Dermis microvascular lymphatic vessel endothelial cell (primary cell): ENCODE measurements around the gene SERP1. TPM values are rescaled to one million over a fixed set of nuclear protein-coding genes. Genes with fewer than 3 reads are reported as not detected.
"Not testable (repeated sequence)": the region's sequence is repeated elsewhere in the genome, so short reads cannot be mapped to it uniquely, and the experiment has no call there.

Source experiments
- DNase-seq, 2 donors: peaks; one replicate each; pipeline versions ENCODE4 v3.0.0 to v3.0.0-alpha.2; 2010; ENCODE audit warnings: low read depth in 2 of 2
- total RNA-seq: library from RNA; depleted of rRNA; stranded (reverse); fragments of >200 nt; gene quantifications from 2 replicates; pipeline ENCODE4 v1.2.1, GENCODE V29; 2014

Gene SERP1
- total RNA-seq, 1 donor from 2014 or later = 97.2 TPM

DNA sequence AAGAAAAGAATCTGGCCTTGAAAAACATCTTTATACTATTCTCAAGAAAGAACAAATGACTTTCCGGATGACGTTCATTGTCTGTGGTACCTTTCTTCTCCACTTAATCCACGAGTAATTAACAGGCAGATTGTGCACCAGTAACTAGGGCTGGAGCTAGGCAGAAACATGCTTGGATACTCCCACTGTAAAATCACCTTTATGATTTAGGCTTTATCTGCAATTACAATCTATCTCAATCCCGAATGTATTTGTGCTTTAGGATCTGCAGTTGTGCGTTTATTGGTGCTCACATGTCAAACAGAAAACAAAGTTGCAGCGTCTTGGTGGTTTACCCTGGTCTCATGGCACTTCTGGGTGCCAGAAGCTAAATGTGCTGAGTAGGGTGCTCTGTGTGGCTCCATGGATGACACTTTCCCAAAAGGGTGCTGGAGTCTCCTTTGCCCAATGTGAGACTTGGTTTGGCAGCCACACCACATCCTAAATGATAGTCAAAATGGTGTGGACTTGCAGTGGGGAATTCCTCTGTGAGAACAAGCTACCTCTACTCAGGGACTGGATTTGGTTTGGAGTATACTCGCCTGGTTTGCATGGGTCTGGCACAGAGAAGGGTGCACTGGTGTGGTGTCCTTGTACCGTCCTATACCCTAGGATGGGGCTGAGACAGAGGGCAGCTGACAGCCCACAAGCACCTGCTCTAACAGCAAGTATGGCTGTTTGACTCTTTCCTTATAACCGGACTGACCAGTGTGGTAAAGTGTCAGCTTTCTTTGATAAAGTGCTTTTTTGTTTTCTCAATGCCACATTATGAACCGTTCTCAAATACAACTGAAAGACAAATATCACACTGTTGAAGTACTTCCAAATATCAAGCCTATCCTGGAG lies 7.7 kb downstream of the SERP1 start:
- DNase-seq = no peak

DNA sequence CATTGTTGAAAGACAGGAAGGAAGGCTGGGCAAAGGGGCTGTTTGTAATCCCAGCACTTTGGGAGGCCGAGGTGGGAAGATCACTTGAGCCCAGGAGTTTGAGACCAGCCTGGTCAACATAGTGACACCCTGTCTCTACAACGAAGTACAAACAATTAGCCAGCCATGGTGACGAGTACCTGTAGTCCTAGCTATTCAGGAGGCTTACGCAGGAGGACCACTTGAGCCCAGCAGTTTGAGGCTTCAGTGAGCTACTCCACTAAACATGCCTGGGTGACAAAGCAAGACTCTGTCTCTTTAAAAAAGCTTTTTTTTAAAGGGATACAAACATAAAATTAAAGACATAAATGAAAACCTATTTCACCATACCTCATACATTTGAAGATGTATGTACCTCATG lies 11.1 kb downstream of the SERP1 start:
- no peak for DNase-seq

DNA sequence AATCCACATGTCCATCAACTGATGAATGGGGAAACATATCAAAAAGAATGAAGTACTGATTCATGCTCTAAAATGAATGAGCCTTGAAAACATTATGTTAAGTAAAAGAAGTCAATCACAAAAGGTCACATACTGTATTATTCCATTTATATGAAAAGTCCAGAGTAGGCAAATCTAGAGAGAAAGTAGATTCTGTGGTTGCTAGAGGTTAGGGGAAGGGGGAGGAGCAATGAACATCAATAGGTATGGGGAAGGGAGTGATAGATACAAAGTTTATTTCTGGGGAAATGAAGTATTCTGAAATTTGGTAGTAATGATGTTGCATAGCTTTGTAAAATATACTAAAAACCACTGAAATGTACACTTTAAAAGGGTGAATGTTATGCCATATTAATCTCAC lies 14.5 kb downstream of the SERP1 start:
- DNase-seq = no peak

DNA sequence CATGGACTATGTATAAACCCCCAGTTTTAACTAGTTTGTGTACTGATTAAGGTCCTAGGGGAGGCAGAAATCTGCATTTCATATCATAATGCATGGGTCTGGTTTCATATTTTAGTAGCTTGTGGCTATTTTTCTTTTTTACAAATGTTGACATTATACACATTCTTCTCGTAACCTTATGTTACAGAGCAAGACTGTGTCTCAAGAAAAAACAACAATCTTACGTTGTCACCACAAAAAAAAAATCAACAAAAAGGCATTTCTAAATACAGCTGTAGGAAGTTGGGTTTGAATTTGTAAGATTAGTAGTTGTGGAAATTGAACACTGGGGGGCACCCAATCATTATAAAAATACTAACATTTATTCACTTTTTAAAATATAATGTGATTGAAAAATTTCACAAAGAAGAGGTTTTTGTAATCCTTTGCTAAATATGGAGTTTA lies 17.9 kb downstream of the SERP1 start:
- peak in 1 of 2 donors; percentile 46 for DNase-seq

DNA sequence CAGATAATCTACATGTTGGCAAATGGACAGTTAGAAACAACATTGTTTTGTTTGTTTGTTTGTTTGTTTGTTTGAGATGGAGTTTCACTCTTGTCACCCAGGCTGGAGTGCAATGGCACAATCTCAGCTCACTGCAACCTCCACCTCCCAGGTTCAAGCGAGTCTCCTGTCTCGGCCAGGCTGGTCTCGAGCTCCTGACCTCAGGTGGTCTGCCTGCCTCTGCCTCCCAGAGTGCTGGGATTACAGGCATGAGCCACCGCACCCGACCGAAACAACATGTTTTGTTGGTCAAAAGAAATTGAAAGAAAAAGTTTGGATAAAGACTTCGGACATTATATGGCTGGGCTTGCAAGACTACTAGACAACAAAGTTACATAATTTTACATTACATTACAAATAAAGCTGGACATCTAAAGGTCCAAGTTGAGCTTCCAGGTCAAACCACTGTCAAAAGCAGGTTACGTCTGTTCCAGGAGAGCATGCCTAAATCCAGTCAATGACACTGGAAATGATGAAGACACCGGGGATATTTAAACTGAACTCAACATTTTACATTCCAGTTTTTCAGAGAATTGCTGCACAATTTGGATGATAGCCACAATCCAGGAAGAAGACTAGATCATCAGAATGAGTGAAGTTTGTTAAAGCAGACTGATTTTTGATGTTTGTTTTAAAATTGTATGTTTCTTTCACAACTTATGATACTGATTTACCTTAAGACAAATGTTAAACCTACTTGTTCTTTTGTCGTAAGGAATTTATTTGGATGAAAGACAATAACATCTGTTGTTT lies 18.6 kb downstream of the SERP1 start:
- no peak for DNase-seq

DNA sequence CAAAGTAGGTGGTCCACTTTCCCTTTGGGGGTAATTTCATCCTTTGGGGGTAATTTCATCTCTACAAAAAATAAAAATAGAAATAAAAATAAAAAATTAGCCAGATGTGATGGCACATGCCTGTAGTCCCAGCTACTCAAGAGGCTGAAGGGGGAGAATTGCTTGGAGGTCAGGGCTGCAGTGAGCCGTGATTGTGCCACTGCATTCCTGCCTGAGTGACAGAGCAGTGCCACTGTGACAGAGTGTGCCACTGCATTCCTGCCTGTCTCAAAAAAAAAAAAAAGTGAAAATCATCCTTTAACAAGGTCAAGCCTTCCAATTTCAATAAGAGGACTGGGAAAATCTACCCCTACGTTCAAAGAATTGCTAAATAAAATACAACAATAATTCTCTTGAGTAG lies 22.8 kb downstream of the SERP1 start:
- no peak for DNase-seq

DNA sequence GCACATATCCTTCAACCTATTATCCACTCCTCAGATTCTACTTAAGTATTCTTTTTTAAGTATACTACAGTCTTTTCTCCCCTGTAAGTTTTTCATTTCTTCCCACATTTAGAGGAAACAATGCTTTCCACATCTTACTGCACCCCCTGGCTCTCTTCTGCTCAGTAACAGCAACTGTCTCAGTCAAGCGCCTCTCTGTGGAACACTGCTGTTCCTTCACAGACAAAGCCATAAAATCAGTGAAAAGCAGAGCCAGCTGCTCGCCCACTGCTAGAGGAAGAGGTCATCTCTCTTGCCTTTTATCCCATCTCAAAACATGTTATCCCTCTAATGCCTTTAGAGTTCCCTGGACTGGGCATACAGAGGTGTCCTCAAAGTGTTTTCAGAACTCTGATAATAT lies 24.8 kb downstream of the SERP1 start:
- no peak for DNase-seq

DNA sequence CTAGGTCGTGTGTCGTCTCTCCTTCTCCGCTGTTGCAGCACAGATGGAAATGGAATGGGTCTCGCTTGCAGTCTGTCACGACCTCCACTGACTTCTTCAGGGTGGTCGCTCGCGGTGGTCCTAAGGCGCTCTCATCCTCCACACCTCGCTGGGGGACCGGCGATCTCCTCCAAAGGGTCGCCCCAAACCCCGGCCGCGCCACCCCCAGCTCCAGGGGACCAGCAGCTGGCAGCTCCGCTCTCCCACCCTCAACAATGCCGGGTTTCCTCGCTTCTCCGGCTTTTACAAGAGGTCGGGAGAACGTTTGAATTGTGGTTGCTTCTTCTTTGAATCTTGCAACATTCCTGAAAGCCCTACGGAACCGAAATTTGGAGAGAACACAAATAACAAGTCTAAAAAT lies 25.9 kb downstream of the SERP1 start:
- no peak for DNase-seq

DNA sequence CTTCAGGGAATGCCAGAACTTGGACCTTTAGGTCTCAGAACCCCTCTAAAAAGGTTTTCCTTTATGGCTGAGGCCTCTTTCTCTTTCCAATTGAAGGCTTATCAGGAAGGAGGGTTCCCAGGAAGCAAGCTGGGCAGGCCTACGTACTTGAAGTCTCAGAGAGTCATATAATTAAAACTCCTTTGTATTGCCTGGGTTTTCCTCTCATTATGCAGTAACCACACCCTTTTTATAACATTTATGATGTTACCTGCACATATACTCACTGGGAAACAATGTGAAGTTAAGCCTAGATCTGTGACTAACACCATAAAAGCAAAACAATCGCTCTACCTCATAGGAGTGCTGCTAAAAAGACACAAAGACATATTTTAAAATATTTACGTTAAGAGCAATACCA lies 27.3 kb downstream of the SERP1 start:
- no peak for DNase-seq

DNA sequence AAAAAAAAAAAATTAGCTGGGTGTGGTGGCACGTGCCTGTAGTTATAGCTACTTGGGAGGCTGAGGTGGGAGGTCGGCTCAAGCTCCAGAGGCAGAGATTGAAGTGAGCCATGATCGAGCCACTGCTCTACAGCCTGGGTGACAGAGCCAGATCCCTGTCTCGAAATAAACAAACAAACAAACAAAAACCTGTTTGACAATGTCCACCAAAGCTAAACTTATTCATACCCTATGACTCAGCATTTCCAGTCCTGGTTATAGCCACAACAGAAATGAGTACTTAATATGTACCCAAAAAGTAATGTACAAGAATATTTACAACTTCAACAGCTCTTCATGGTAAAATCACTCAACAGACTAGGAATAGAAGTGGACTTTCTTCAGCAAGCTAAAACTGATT lies 31.1 kb downstream of the SERP1 start:
- DNase-seq = no peak

DNA sequence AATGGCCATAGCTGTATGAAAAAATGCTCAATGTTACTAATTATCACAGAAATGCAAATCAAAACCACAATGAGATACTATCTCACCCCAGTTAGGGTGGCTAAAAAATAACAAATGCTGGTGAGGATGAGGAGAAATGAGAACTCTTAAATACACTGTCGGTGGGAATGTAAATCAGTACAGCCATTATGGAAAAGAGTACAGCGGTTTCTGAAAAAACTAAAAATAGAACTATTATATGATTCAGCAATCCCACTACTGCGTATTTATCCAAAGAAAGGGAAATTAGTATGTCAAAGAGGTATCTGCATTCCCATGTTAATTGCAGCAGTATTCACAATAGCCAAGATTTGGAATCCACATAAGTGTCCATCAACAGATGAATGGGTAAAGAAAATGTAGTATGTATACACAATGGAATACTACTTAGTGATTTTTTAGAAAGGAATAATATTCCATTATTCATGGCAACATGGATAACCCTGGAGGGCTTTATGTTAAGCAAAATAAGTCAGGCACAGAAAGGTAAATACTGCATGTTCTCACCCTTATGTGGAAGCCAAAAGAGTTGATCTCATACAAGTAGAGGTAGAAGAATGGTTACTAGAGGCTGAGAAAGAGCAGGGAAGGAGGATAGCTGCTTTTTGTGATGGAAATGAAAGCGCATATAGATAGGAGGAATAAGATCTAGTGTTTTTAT lies 35.0 kb downstream of the SERP1 start:
- DNase-seq = no peak

DNA sequence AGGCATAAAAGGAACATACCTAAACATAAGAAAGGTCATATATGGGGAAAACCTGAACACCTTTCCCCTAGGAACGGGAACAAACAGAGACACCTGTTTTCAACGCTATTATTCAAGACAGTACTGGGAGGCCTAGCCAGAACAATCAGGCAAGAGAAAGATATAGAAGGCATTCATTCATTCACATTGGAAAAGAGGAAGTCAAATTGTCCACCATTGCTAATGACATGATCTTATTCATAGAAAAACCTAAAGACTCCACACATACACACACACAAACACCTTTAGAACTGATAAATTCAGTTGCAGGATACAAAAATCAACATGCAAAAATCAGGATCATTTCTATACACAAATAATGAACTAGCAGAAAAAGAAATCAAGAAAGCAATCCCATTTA lies 36.5 kb downstream of the SERP1 start:
- no peak for DNase-seq

DNA sequence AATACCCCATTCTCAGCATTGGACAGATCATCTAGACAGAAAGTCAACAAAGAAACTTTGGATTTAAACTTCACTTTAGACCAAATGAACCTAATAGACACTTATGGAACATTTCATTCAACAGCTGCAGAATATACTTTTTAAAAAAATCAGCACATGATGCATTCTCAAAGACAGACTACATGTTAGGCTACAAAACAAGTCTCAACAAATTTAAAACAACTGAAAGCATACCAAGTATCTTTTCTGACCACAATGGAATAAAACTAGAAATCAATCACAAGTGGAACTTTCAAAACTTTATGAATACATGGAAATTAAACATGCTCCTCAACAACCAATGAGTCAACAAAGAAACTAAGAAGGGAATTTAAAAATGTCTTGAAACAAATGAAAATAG lies 37.9 kb downstream of the SERP1 start:
- no peak for DNase-seq

DNA sequence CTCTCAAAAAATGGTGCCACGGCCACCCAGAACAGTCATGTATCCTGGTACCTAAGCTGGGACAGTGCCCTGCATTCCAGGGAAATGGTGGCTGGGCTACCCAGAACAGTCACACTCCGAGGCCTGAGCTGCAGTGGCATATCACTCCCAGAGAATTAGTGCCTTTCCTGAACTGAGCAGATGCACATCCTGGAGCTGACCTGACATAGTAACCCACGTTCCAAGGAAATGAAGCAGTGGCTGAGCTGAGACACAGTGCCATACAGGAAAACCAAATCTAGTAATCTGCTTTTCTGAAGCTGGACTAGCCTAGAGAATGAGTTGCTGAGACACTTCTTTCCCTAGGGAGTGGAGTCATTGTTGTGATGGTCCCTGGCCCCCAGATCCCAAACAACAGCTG lies 41.8 kb downstream of the SERP1 start:
- peak in 1 of 2 donors; percentile 68 for DNase-seq

DNA sequence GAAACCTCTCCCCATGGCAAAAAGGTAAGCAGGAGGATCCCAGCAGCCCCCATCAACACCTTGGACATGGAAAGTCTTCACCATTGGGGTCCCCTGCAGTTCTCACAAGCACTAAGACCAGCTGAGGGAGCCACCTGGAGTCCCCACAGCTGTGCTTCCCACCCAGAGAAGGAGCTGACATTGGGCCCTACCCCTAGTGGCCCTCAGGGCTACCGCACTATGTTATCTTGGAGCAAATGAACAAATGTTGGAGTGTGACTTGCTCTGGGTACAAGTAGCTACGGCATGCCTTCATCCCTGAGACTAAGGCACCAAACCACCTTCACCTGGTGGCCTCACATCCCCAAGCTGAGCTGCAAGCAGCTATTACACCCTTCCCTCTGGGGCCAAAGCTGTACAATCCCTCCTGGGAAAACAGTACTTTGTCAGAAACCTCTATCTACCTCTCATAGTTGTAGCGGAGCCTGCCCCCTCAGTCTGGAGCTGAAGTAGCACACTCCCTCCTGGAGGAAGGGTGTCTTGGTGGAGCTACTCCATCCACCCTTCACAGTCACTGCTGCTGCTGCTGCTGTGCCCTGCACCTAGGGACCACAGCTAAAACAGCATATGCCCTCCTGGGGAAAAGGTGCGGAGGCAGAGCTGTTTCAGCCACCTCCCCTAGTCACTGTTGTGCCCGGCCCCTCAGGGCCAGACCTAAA lies 42.7 kb downstream of the SERP1 start:
- no peak for DNase-seq

DNA sequence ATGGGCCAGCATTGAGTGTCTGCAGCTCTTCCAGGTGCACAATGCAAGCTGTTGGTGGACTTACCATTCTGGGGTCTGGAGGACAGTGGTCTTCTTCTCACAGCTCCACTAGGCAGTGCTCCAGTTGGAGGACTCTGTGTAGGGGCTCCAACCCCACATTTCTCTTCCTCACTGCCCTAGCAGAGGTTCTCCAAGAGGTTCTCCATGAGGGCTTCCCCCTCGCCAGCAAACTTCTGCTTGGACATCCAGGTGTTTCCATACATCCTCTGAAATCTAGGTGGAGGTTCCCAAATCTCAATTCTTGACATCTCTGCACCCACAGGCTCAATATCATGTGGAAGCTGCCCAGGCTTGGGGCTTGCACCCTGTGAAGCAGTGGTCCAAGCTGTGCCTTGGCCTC lies 45.3 kb downstream of the SERP1 start:
- not testable (repeated sequence) for DNase-seq

DNA sequence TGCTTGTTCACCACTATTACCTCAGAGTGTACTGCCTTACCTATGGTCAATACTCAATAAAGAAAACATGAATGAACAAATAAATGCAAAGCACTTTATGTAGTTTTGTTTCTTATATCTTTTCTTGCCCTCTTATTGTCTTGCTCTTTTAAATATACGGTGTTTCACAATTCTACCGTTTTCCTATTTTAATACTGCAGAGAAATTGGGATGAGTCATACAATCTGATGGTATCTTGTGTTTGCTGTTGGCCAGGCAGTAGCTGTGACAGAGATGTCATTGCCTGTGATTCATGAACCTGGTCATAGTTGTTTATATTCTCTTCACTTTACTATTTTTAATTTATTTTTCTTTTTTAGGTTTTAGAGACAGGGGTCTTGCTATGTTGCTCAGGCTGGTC lies 48.3 kb downstream of the SERP1 start:
- DNase-seq = peak; percentile 35 to 67

DNA sequence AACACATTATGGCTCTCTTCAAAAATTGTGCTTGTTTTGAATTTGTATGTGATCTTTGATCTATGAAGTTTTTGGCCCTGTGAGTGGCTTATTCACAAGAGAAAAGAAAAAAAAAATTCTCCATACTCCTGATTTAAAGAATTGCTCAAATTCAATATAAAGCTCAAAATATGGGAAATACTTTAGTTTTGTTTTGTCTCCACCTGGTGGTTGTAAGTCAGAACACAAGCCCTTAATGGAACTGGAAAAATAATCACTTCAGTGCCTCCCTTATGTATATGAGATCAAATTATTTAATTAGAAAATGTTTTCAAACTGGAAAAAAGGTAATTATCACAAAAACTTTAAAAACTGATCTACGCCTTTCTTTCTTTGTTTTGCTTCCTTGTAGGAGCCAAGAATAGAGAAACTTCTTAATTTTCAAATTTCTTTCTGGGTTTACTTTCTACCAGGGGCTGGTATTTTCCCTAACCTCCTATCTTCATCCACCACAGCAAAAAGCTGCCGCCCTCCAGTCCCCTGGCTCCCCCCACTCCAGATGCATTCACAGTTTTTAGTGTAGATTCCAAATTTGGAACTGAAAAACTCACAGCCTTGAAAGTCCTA lies 50.6 kb downstream of the SERP1 start:
- peak; percentile 54 to 59 for DNase-seq

DNA sequence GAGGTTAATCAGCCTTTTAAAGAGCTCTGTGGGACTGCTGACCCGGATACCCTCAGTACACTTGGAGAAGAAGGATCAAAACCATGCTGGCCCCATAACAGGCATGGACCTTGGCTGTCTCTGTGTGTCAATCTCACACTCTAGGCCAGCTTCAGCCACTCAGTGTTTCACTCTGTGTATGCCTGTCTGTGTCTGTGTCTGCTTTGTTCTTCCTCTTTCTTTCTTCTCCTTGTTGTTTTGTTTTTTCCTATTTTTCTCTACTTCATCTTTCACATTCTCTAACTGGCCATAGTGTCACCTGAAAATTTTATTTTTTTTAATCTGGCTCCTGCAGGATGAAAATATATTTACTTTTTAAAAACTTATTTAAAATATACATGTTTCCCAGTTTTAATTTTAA lies 51.1 kb downstream of the SERP1 start:
- no peak for DNase-seq

DNA sequence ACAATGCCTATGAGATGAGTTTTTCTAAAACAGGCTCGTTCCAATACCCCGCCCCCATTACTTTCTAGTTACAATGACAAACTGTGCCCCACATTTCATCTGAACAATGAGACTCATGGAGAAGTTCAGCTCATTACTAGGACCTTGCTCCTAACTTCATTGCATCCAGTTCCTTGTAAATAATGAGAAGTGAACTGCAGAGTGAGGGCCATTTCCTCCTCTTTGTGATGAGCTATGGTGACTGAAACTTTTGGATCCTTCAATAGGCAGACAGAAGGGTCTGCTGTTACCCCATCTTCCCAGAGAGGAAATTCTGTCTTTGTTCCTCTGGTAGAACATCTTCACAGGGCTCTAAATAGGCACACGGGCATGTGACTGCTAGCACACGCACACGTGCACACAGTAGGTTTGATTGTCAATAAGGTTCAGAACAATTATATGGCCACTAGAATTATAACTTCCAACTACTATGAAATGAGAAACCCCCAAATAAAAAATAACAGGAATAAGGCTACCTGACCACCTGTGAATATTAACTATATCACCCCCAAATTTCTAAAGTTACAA lies 51.8 kb downstream of the SERP1 start:
- no peak for DNase-seq
